HUES48 (cell line): Measurements from ENCODE around the gene STK25.

Experiments
- H3K27ac ChIP-seq: one replicate; pipeline ENCODE4 v1.7.0; 2013; ENCODE audit warnings: low read depth, low read length, inconsistent platforms
- H3K27me3 ChIP-seq: 2 replicates; pipeline ENCODE4 v1.6.1; 2013; ENCODE audit warnings: mild to moderate bottlenecking, low read length; ENCODE audit not compliant: control insufficient read depth, insufficient read depth
- H3K36me3 ChIP-seq: 2 replicates; pipeline ENCODE4 v1.6.1; 2013; ENCODE audit warnings: low read length; ENCODE audit not compliant: control insufficient read depth, insufficient read depth
- H3K4me1 ChIP-seq: 2 replicates; pipeline ENCODE4 v1.6.1; 2013; ENCODE audit warnings: mild to moderate bottlenecking, low read length; ENCODE audit not compliant: control insufficient read depth, insufficient read depth
- H3K4me3 ChIP-seq: 2 replicates; pipeline ENCODE4 v1.5.1; 2013; ENCODE audit warnings: mild to moderate bottlenecking, low read depth, low read length
- H3K9ac ChIP-seq: 2 replicates; pipeline ENCODE4 v1.6.1; 2013; ENCODE audit warnings: mild to moderate bottlenecking, low read depth, low read length, moderate library complexity
- H3K9me3 ChIP-seq: 2 replicates; pipeline ENCODE4 v1.6.1; 2013; ENCODE audit warnings: low read length; ENCODE audit not compliant: control insufficient read depth, insufficient read depth

Gene STK25

GRCh38 chr2:241498115-241499070, 10.0 kb downstream of the STK25 start:
- Histone ChIP-seq H3K9ac (no peak overlapping the region), H3K9me3 (no peaks in the 10 kb centered on the region), H3K4me3 (no peak overlapping the region), H3K36me3 (peaks cover 76% of the 10 kb centered on the region), H3K27me3 (no peaks in the 10 kb centered on the region), H3K27ac (no peak overlapping the region), H3K4me1 (no peaks in the 10 kb centered on the region)

GRCh38 chr2:241496904-241497877, 11.2 kb downstream of the STK25 start:
- peaks cover 81% of the 10 kb centered on the region for H3K36me3 ChIP-seq
- no peak overlapping the region for H3K27ac ChIP-seq

GRCh38 chr2:241496003-241496707, 12.2 kb downstream of the STK25 start:
- Histone ChIP-seq H3K4me3 (no peak overlapping the region), H3K27ac (no peak overlapping the region), H3K27me3 (no peaks in the 10 kb centered on the region), H3K4me1 (no peaks in the 10 kb centered on the region), H3K9me3 (no peaks in the 10 kb centered on the region), H3K9ac (no peak overlapping the region), H3K36me3 (peaks cover 76% of the 10 kb centered on the region)

More at GRCh38 chr2:241496904-241497877, 11.2 kb downstream of the STK25 start:
- no peaks in the 10 kb centered on the region for H3K27me3 ChIP-seq
- H3K9me3 ChIP-seq = no peaks in the 10 kb centered on the region
- no peak overlapping the region for H3K4me3 ChIP-seq
- no peaks in the 10 kb centered on the region for H3K4me1 ChIP-seq
- H3K9ac ChIP-seq = no peak overlapping the region

GRCh38 chr2:241495172-241496002, 13.0 kb downstream of the STK25 start:
- Histone ChIP-seq H3K27me3 (no peaks in the 10 kb centered on the region), H3K4me1 (no peaks in the 10 kb centered on the region), H3K9me3 (no peaks in the 10 kb centered on the region), H3K36me3 (peaks cover 69% of the 10 kb centered on the region), H3K4me3 (no peak overlapping the region), H3K9ac (no peak overlapping the region), H3K27ac (no peak overlapping the region)

GRCh38 chr2:241494311-241494908, 14.0 kb downstream of the STK25 start:
- Histone ChIP-seq H3K4me1 (no peaks in the 10 kb centered on the region), H3K27me3 (no peaks in the 10 kb centered on the region), H3K36me3 (peaks cover 60% of the 10 kb centered on the region), H3K27ac (no peak overlapping the region), H3K9me3 (no peaks in the 10 kb centered on the region), H3K4me3 (no peak overlapping the region), H3K9ac (no peak overlapping the region)

- H3K4me3 ChIP-seq = no peak overlapping the region
- no peak overlapping the region for H3K9ac ChIP-seq
- H3K4me1 ChIP-seq = no peaks in the 10 kb centered on the region
- H3K27ac ChIP-seq = no peak overlapping the region
- H3K27me3 ChIP-seq = no peaks in the 10 kb centered on the region
- H3K36me3 ChIP-seq = peaks cover 46% of the 10 kb centered on the region
- no peaks in the 10 kb centered on the region for H3K9me3 ChIP-seq
Measured at GRCh38 chr2:241493092-241493491, 15.3 kb downstream of the STK25 start.

GRCh38 chr2:241492174-241492565, 16.2 kb downstream of the STK25 start:
- Histone ChIP-seq H3K27ac (no peak overlapping the region), H3K27me3 (no peaks in the 10 kb centered on the region), H3K4me3 (no peak overlapping the region), H3K36me3 (peaks cover 39% of the 10 kb centered on the region), H3K4me1 (no peaks in the 10 kb centered on the region), H3K9ac (no peak overlapping the region), H3K9me3 (no peaks in the 10 kb centered on the region)

- Histone ChIP-seq H3K27ac (no peak overlapping the region), H3K27me3 (no peaks in the 10 kb centered on the region), H3K4me1 (no peaks in the 10 kb centered on the region), H3K9ac (no peak overlapping the region), H3K9me3 (no peaks in the 10 kb centered on the region), H3K4me3 (no peak overlapping the region), H3K36me3 (peaks cover 34% of the 10 kb centered on the region)
Measured at GRCh38 chr2:241491549-241492173, 16.7 kb downstream of the STK25 start.

- H3K9ac ChIP-seq = no peak overlapping the region
- H3K9me3 ChIP-seq = no peaks in the 10 kb centered on the region
- no peaks in the 10 kb centered on the region for H3K27me3 ChIP-seq
- H3K4me1 ChIP-seq = no peaks in the 10 kb centered on the region
- no peak overlapping the region for H3K4me3 ChIP-seq
- peaks cover 27% of the 10 kb centered on the region for H3K36me3 ChIP-seq
- no peak overlapping the region for H3K27ac ChIP-seq
Measured at GRCh38 chr2:241490825-241491506, 17.4 kb downstream of the STK25 start.
